Astrocyte (in vitro differentiated cells and primary cell): ENCODE measurements around the gene FADS6. TPM values are rescaled to one million over a fixed set of nuclear protein-coding genes. Genes with fewer than 3 reads are reported as not detected.

Experiments
- DNase-seq: peaks from one replicate; pipeline ENCODE4 v3.0.0-alpha.2; 2010; ENCODE audit warnings: low read depth
- FAIRE-seq: peaks from 2 replicates; lab custom pipeline; 2011; peaks lifted over from hg19 to GRCh38; lab: Jason Lieb, UNC
- H2AFZ ChIP-seq: 2 replicates; pipeline ENCODE4 v1.6.0; 2012; ENCODE audit warnings: low read depth, low read length, inconsistent platforms
- H3K27ac ChIP-seq: 2 replicates; pipeline ENCODE4 v1.5.1; 2011; ENCODE audit warnings: low read depth, low read length, inconsistent platforms
- H3K27me3 ChIP-seq: 2 replicates; pipeline ENCODE4 v1.6.0; 2011; ENCODE audit warnings: low read length, inconsistent platforms; ENCODE audit not compliant: insufficient read depth
- H3K36me3 ChIP-seq: 2 replicates; pipeline ENCODE4 v1.5.1; 2011; ENCODE audit warnings: low read length, inconsistent platforms; ENCODE audit not compliant: insufficient read depth
- H3K4me1 ChIP-seq: 2 replicates; pipeline ENCODE4 v1.5.1; 2011; ENCODE audit warnings: low read length, inconsistent platforms; ENCODE audit not compliant: insufficient read depth
- H3K4me2 ChIP-seq: 2 replicates; pipeline ENCODE4 v1.6.0; 2012; ENCODE audit warnings: low read length, inconsistent platforms
- H3K4me3 ChIP-seq: 2 replicates; pipeline ENCODE4 v1.5.1; 2011; ENCODE audit warnings: low read depth, mild to moderate bottlenecking, low read length, inconsistent platforms; ENCODE audit not compliant: insufficient read depth
- H3K79me2 ChIP-seq: 2 replicates; pipeline ENCODE4 v1.6.0; 2012; ENCODE audit warnings: mild to moderate bottlenecking, low read length, inconsistent platforms; ENCODE audit not compliant: insufficient read depth
- H3K9ac ChIP-seq: 2 replicates; pipeline ENCODE4 v1.6.0; 2012; ENCODE audit warnings: mild to moderate bottlenecking, low read length, inconsistent platforms
- H3K9me3 ChIP-seq: 2 replicates; pipeline ENCODE4 v1.5.1; 2012; ENCODE audit warnings: low read depth, mild to moderate bottlenecking, low read length, inconsistent platforms; ENCODE audit not compliant: insufficient read depth
- H4K20me1 ChIP-seq: 2 replicates; pipeline ENCODE4 v1.6.0; 2012; ENCODE audit warnings: low read length, inconsistent platforms; ENCODE audit not compliant: insufficient read depth
- H3K27ac Mint-ChIP-seq: one replicate; pipeline ENCODE4 v1.8.0; 2021; ENCODE audit warnings: mild to moderate bottlenecking, mixed read lengths; ENCODE audit not compliant: unreplicated experiment
- H3K27me3 Mint-ChIP-seq: one replicate; pipeline ENCODE4 v1.8.0; 2021; ENCODE audit warnings: low read depth, mixed read lengths; ENCODE audit not compliant: unreplicated experiment
- H3K36me3 Mint-ChIP-seq: one replicate; pipeline ENCODE4 v1.8.0; 2021; ENCODE audit warnings: low read depth, mixed read lengths; ENCODE audit not compliant: unreplicated experiment
- H3K4me1 Mint-ChIP-seq: one replicate; pipeline ENCODE4 v1.8.0; 2021; ENCODE audit warnings: low read depth, mixed read lengths; ENCODE audit not compliant: unreplicated experiment
- H3K4me3 Mint-ChIP-seq: one replicate; pipeline ENCODE4 v1.8.0; 2021; ENCODE audit warnings: mild to moderate bottlenecking, moderate library complexity, mixed read lengths; ENCODE audit not compliant: unreplicated experiment
- H3K9me3 Mint-ChIP-seq: one replicate; pipeline ENCODE4 v1.8.0; 2021; ENCODE audit warnings: mild to moderate bottlenecking, mixed read lengths; ENCODE audit not compliant: unreplicated experiment
- CTCF ChIP-seq: IDR thresholded peaks from 2 replicates; pipeline ENCODE4 v1.5.1; 2011; ENCODE audit warnings: low read depth, mild to moderate bottlenecking, inconsistent platforms, low read length, moderate library complexity; ENCODE audit not compliant: insufficient read depth
- EZH2 ChIP-seq: IDR thresholded peaks from 2 replicates; pipeline ENCODE4 v1.6.1; 2012; ENCODE audit warnings: mild to moderate bottlenecking, low read length, inconsistent platforms; ENCODE audit not compliant: insufficient read depth
- total RNA-seq: library from RNA; stranded (reverse); gene quantifications from 2 replicates; pipeline ENCODE4 v1.2.1, GENCODE V29; 2021

FADS6 gene
- total RNA-seq, 1 donor from 2014 or later = not detected

DNA sequence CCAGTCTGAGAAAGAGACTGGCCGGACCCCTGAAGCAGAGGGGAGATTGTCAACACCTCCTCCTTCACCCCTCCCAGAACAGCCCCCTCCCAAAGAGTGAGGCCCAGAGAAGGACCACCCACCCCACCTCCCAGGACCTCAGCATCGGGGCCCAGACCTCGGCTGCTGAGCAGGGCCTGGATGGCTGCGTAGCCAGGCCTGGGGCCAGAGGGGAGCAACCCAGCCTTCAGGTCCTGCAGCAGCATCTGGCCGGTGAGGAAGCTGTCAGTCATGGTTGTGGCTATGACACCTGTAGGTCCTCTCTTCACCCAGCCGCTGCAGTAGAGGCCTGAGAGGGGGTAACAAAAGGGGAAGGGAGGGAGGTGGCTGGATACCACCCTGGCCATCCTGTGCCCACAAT is 30.5 kb downstream of the FADS6 start:
- Mint-ChIP-seq H3K4me3 (no peak overlapping the region), H3K9me3 (no peaks in the 10 kb centered on the region), H3K27me3 (peaks cover 17% of the 10 kb centered on the region), H3K4me1 (peaks cover 1% of the 10 kb centered on the region), H3K36me3 (peaks cover 12% of the 10 kb centered on the region), H3K27ac (no peak overlapping the region)
- TF ChIP-seq CTCF = no peak
- no peak for TF ChIP-seq EZH2
- DNase-seq = no peak
- Histone ChIP-seq H3K36me3 (peaks cover 3% of the 10 kb centered on the region), H3K79me2 (no peaks in the 10 kb centered on the region), H3K9me3 (no peaks in the 10 kb centered on the region), H2AFZ (no peak overlapping the region), H4K20me1 (peaks cover 52% of the 10 kb centered on the region), H3K27ac (no peak overlapping the region), H3K27me3 (peaks cover 27% of the 10 kb centered on the region), H3K4me2 (no peak overlapping the region), H3K9ac (no peak overlapping the region), H3K4me3 (no peak overlapping the region), H3K4me1 (no peaks in the 10 kb centered on the region)
- FAIRE-seq = no peak

GRCh38 chr17:74862108-74862901 is 31.1 kb downstream of the FADS6 start:
- H4K20me1 ChIP-seq = peaks cover 46% of the 10 kb centered on the region
- no peak overlapping the region for H3K9ac ChIP-seq
- TF ChIP-seq CTCF = peak; percentile 48
- peak; percentile 41 for TF ChIP-seq EZH2
- no peaks in the 10 kb centered on the region for H3K79me2 ChIP-seq
- H3K4me2 ChIP-seq = no peak overlapping the region
- Mint-ChIP-seq H3K36me3 (peaks cover 12% of the 10 kb centered on the region), H3K27me3 (peaks cover 23% of the 10 kb centered on the region), H3K4me1 (peaks cover 2% of the 10 kb centered on the region), H3K9me3 (no peaks in the 10 kb centered on the region), H3K4me3 (peak overlapping the region; percentile 8), H3K27ac (no peak overlapping the region)
- peaks cover 3% of the 10 kb centered on the region for H3K36me3 ChIP-seq
- DNase-seq (no peak), FAIRE-seq (no peak)
- H2AFZ ChIP-seq = no peak overlapping the region
- no peaks in the 10 kb centered on the region for H3K9me3 ChIP-seq
- H3K27ac ChIP-seq = no peak overlapping the region
- H3K4me3 ChIP-seq = no peak overlapping the region
- no peaks in the 10 kb centered on the region for H3K4me1 ChIP-seq
- peaks cover 33% of the 10 kb centered on the region for H3K27me3 ChIP-seq

DNA sequence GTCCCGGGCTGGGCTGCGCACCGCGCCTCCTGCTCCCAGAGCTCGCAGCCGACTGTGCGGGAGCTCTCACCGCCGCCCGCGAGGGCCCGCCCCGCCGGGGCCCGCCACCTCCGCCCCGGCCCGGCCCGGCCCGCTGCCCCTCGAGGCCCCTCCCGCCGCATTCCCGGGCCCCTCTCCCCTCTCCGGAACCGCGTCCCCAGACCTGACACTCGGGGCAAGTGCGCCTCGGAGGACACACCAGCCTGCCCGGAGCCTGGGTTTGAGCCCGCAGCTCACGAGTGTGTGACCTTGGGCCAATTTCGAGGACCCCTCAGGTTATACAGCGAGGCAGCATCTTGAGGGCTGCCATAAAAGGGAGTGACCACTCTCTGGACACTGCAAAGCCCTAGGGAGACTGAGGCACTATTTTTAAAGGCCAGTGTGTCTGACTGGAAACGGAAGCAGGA is 31.7 kb downstream of the FADS6 start:
- Histone ChIP-seq H2AFZ (no peak overlapping the region), H3K9me3 (no peaks in the 10 kb centered on the region), H3K27me3 (peaks cover 39% of the 10 kb centered on the region), H3K4me2 (no peak overlapping the region), H3K27ac (no peak overlapping the region), H3K79me2 (no peaks in the 10 kb centered on the region), H3K4me3 (no peak overlapping the region), H3K36me3 (peaks cover 3% of the 10 kb centered on the region), H3K9ac (no peak overlapping the region), H4K20me1 (peaks cover 46% of the 10 kb centered on the region), H3K4me1 (no peaks in the 10 kb centered on the region)
- Mint-ChIP-seq H3K9me3 (no peaks in the 10 kb centered on the region), H3K4me1 (peaks cover 2% of the 10 kb centered on the region), H3K4me3 (peak overlapping the region; percentile 8), H3K27ac (no peak overlapping the region), H3K27me3 (peaks cover 30% of the 10 kb centered on the region), H3K36me3 (peaks cover 16% of the 10 kb centered on the region)
- DNase-seq (no peak), FAIRE-seq (no peak)
- TF ChIP-seq CTCF (no peak), EZH2 (peak; percentile 84)
